PC-9 (cell line): Measurements from ENCODE around the gene EIF3A. TPM values are rescaled to one million over a fixed set of nuclear protein-coding genes. Genes with fewer than 3 reads are reported as not detected.

ENCODE experiments used
- BruUV-seq: library from RNA; stranded (reverse); fragments of 400-500 nt; replicated peaks from 2 replicates; lab custom pipeline; 2021; lab: Mats Ljungman, UMichigan
- CTCF ChIA-PET: fragments of 300-600 bp; sonication (Branson Sonifier 250); formaldehyde crosslinking; loops from one replicate; lab custom pipeline; 2022; ENCODE audit warnings: antibody characterized with exemption; lab: Charles Lee
- POLR2A ChIA-PET: fragments of 300-600 bp; sonication (Branson Sonifier 250); formaldehyde crosslinking; loops from one replicate; lab custom pipeline; 2022; ENCODE audit warnings: antibody characterized with exemption; ENCODE audit not compliant: unreplicated experiment; lab: Charles Lee
- DNase-seq, 2 experiments: peaks; one replicate each; pipeline versions ENCODE4 v3.0.0 to v3.0.0-alpha.2; 2015 to 2022; ENCODE audit warnings: mixed read lengths in 1 of 2
- H2AFZ ChIP-seq: fragments of 200-600 bp; sonication (generic); 2 replicates; pipeline ENCODE4 v1.8.1; 2017; ENCODE audit warnings: antibody characterized with exemption
- H3F3A ChIP-seq: fragments of 200-600 bp; sonication (generic); 2 replicates; pipeline ENCODE4 v1.8.1; 2017; ENCODE audit warnings: antibody characterized with exemption, mild to moderate bottlenecking, low read depth; ENCODE audit not compliant: insufficient read depth
- H3K27ac ChIP-seq: fragments of 200-600 bp; sonication (generic); 2 replicates; pipeline ENCODE4 v1.6.1; 2016; ENCODE audit warnings: mixed run types
- H3K27me3 ChIP-seq: fragments of 200-600 bp; sonication (generic); 2 replicates; pipeline ENCODE4 v1.6.1; 2016; ENCODE audit warnings: low read depth, mixed run types; ENCODE audit not compliant: insufficient read depth
- H3K36me3 ChIP-seq: fragments of 200-600 bp; sonication (generic); 2 replicates; pipeline ENCODE4 v1.6.1; 2016; ENCODE audit warnings: low read depth, mixed run types
- H3K4me1 ChIP-seq: fragments of 200-600 bp; sonication (generic); replicated peaks from 2 replicates; pipeline ENCODE4 v1.6.1; 2016; ENCODE audit warnings: mixed run types; ENCODE audit not compliant: insufficient read depth
- H3K4me2 ChIP-seq: fragments of 200-600 bp; sonication (generic); 2 replicates; pipeline ENCODE4 v1.6.1; 2017; ENCODE audit warnings: mixed run types
- H3K4me3 ChIP-seq: fragments of 200-600 bp; sonication (generic); 2 replicates; pipeline ENCODE4 v1.6.1; 2016; ENCODE audit warnings: mixed run types
- H3K79me2 ChIP-seq: fragments of 200-600 bp; sonication (generic); 2 replicates; pipeline ENCODE4 v1.6.1; 2017; ENCODE audit warnings: low read depth, mixed run types
- H3K9me2 ChIP-seq: fragments of 200-600 bp; sonication (generic); 2 replicates; pipeline ENCODE4 v1.8.1; 2017; ENCODE audit warnings: mild to moderate bottlenecking; ENCODE audit not compliant: insufficient read depth
- H3K9me3 ChIP-seq: fragments of 200-600 bp; sonication (generic); 2 replicates; pipeline ENCODE4 v1.8.1; 2016; ENCODE audit warnings: low read depth; ENCODE audit not compliant: insufficient read depth
- H4K20me1 ChIP-seq: fragments of 200-600 bp; sonication (generic); 2 replicates; pipeline ENCODE4 v1.8.1; 2017; ENCODE audit not compliant: insufficient read depth
- EZH2 ChIP-seq: fragments of 200-600 bp; sonication (generic); IDR thresholded peaks from 2 replicates; pipeline ENCODE4 v1.8.0; 2017; ENCODE audit warnings: antibody characterized with exemption, low read depth
- intact Hi-C: fragments of 100-400 bp; cut with micrococcal nuclease; formaldehyde crosslinking; loops from one replicate; pipeline ENCODE4 v1.10.0; 2022; ENCODE audit not compliant: unreplicated experiment
- total RNA-seq: library from RNA; stranded (reverse); gene quantifications from 2 replicates; pipeline ENCODE4 v1.2.3, GENCODE V29; 2021
- TF ChIP-seq, protein P1 (sequence below): fragments of 200-600 bp; sonication (generic); conservative IDR thresholded peaks from 2 replicates; pipeline ENCODE4 v1.6.1; 2017; ENCODE audit warnings: mixed run types, antibody characterized with exemption, mild to moderate bottlenecking, moderate library complexity

EIF3A gene
- total RNA-seq, 1 experiment from 2014 or later = 102 TPM

DNA sequence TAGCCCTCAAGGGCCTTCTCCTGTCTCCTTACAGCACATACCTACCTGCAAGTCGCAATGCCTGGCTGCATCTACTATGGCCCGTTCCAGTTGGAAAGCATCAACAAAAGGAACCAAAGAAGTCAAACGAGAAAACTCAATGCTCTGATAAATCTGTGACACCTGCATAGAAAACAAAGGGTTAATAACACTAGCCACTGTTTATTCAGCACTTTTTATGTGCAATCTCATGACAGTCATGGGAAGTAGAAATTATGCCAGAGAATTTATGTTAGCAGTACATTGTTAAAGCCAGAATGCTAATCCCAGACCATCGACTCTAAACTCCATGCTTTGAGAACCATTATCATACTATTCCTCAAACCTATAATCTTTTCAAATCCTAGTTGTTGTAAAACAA lies 21.1 kb downstream of the EIF3A start:
- no TSS peak for BruUV-seq
- Histone ChIP-seq H3K36me3 (peaks cover 56% of the 10 kb centered on the region), H3K4me3 (no peak overlapping the region), H4K20me1 (peaks cover 34% of the 10 kb centered on the region), H3K27me3 (no peaks in the 10 kb centered on the region), H3K4me2 (no peak overlapping the region), H3K27ac (no peak overlapping the region), H2AFZ (no peak overlapping the region), H3K4me1 (no peaks in the 10 kb centered on the region), H3K79me2 (peaks cover 41% of the 10 kb centered on the region), H3K9me3 (no peaks in the 10 kb centered on the region), H3K9me2 (no peaks in the 10 kb centered on the region), H3F3A (peaks cover 54% of the 10 kb centered on the region)
- no peak for DNase-seq
- CTCF ChIA-PET = no interaction called here
- TF ChIP-seq, protein P1, sequence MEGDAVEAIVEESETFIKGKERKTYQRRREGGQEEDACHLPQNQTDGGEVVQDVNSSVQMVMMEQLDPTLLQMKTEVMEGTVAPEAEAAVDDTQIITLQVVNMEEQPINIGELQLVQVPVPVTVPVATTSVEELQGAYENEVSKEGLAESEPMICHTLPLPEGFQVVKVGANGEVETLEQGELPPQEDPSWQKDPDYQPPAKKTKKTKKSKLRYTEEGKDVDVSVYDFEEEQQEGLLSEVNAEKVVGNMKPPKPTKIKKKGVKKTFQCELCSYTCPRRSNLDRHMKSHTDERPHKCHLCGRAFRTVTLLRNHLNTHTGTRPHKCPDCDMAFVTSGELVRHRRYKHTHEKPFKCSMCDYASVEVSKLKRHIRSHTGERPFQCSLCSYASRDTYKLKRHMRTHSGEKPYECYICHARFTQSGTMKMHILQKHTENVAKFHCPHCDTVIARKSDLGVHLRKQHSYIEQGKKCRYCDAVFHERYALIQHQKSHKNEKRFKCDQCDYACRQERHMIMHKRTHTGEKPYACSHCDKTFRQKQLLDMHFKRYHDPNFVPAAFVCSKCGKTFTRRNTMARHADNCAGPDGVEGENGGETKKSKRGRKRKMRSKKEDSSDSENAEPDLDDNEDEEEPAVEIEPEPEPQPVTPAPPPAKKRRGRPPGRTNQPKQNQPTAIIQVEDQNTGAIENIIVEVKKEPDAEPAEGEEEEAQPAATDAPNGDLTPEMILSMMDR = no peak
- no peak for TF ChIP-seq EZH2
- intact Hi-C loops = no loop called here
- POLR2A ChIA-PET = no interaction called here

DNA sequence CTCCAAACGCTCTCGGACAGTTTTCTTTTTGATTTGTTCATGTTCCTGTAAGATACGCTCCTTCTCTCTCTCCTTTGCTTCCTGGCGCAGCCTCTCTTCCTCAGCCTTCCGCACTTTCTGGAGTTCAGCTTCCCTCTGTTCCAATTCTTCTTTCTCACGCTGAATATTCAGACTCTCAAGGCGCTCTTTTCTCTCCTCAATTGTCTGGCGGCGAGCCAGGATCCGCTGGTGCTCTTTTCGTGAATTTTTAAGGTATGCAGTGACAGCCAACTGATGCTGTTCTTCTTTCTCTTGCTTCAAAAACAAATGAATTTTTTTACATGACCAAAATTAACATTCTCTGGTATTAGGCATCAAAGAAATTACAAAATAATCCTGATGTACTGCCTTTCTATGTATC lies 22.6 kb downstream of the EIF3A start:
- Histone ChIP-seq H3K36me3 (peaks cover 52% of the 10 kb centered on the region), H3K4me2 (no peak overlapping the region), H3F3A (peaks cover 40% of the 10 kb centered on the region), H3K9me3 (no peaks in the 10 kb centered on the region), H4K20me1 (peaks cover 38% of the 10 kb centered on the region; the same call in 1 of the 2 replicates), H3K9me2 (no peaks in the 10 kb centered on the region), H2AFZ (no peak overlapping the region), H3K27ac (no peak overlapping the region), H3K79me2 (peaks cover 43% of the 10 kb centered on the region), H3K27me3 (no peaks in the 10 kb centered on the region), H3K4me3 (no peak overlapping the region), H3K4me1 (no peaks in the 10 kb centered on the region)
- no peak for TF ChIP-seq EZH2
- TF ChIP-seq, protein P1 = no peak
- CTCF ChIA-PET = no interaction called here
- POLR2A ChIA-PET = no interaction called here
- DNase-seq = no peak
- intact Hi-C loops = no loop called here
- BruUV-seq = no TSS peak

DNA sequence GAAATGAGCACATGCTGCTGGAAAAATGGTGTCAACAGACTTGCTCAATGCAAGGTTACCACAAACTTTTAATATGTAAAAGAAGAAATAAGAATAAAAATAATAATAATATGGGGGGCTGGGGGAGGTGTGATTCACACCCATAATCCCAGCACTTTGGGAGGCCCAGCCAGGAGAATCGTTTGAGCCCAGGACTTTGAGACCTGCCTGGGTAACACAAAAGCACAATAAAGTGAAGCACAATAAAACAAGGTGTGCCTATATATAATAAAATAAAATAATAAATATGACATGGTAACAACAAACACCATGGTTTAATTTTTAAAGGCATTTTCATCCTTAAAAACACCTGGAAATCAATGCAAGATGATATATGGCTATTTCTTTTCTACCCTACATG lies 25.1 kb downstream of the EIF3A start:
- no peaks in the 10 kb centered on the region for H3K9me3 ChIP-seq
- H4K20me1 ChIP-seq = peaks cover 35% of the 10 kb centered on the region
- H3K27me3 ChIP-seq = no peaks in the 10 kb centered on the region
- no peak overlapping the region for H2AFZ ChIP-seq
- H3K27ac ChIP-seq = no peak overlapping the region
- H3K4me1 ChIP-seq = no peaks in the 10 kb centered on the region
- intact Hi-C loops = no loop called here
- no peak for DNase-seq
- TF ChIP-seq, protein P1 = no peak
- TF ChIP-seq EZH2 = no peak
- H3K79me2 ChIP-seq = peaks cover 34% of the 10 kb centered on the region
- no peaks in the 10 kb centered on the region for H3K9me2 ChIP-seq
- H3K36me3 ChIP-seq = peaks cover 61% of the 10 kb centered on the region
- peaks cover 39% of the 10 kb centered on the region for H3F3A ChIP-seq
- no peak overlapping the region for H3K4me2 ChIP-seq
- no peak overlapping the region for H3K4me3 ChIP-seq
- ChIA-PET CTCF (no interaction called here), POLR2A (no interaction called here)
- no TSS peak for BruUV-seq
